HG03135 (cell line): ENCODE data around the gene NEB.
A peak's percentile ranks its signal among the peaks of the same experiment; 100 is the strongest.
"Not testable (repeated sequence)": the region's sequence is repeated elsewhere in the genome, so short reads cannot be mapped to it uniquely, and the experiment has no call there.

Experiments
- ATAC-seq: cut with Tn5 transposase; IDR thresholded peaks from one replicate; pipeline ENCODE4 v1.9.1; 2021; ENCODE audit warnings: mild to moderate bottlenecking, moderate library complexity; ENCODE audit not compliant: unreplicated experiment

Gene NEB

DNA sequence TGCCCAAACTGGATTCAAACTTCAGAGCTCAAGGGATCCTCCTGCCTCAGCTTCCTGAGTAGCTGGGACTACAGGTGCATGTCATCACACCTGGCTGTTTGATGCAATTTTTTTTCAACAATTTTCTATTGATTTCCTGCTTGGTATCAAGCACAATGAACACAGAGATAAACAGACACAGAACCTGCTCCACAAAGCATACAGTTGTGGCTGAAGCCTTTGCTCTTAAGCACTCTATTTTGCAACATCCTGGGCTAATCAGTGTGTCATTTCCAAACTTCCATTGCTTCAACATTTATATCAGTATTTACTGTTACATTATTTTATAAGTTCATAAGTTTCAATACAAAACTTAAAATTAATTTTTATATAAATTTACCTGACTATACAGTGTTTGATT lies 79.4 kb downstream of the NEB start:
- ATAC-seq, result no peak

DNA sequence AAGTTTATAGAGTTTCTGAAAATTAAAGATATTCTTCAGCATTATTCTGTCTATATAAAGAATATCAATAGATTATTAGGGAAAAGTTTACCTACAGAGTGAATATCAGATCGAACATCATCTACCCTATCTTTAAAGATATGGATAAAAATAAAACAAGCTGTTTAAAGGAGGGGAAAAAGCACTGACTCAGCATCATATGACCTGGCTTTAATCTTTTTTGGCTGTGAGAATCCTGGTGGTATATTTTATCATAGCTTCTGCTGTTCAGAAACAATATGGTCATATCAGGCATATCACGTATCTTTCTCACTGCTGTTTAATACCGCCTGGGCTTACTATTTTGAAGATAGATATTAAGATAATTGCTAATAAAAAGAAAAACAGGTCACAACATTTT lies 80.2 kb downstream of the NEB start:
- no peak for ATAC-seq

DNA sequence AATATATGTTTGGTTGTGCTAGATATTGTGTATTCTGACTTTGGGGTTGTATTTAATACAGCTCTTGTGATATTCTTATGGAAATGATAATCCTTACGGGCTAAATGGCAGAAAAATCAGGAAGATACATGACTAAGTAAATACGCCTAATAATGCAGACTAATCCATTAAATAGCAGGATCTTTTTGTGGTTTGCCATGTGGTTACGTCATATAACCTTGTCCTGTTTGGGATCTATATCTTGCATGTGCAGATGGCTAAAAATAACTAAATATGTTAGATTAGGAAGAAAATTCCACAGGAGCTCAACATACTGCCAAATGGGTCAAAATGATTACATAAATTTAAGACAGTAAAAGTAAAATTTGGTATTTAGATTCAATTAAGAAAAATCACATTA lies 83.0 kb downstream of the NEB start:
- no peak for ATAC-seq

DNA sequence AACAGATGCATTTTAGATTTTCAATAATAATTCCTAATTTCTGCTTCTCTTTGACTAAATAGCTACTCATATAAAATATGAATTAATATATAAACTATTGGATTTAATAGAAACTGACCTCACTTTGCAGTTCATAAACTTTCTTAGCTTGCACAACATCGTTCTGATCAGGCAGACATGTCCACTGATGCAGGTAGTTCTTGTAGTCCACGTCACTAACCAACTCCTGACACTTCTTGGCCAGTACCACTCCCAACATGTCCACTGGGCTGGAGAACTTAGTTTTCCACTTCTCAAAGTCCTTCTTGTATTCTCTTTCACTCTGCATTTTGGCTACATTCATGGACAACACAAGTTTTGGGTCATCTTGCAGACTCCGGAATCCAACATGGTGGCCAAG lies 83.8 kb downstream of the NEB start:
- no peak for ATAC-seq

GRCh38 chr2:151649966-151650365 lies 84.3 kb downstream of the NEB start:
- no peak for ATAC-seq

DNA sequence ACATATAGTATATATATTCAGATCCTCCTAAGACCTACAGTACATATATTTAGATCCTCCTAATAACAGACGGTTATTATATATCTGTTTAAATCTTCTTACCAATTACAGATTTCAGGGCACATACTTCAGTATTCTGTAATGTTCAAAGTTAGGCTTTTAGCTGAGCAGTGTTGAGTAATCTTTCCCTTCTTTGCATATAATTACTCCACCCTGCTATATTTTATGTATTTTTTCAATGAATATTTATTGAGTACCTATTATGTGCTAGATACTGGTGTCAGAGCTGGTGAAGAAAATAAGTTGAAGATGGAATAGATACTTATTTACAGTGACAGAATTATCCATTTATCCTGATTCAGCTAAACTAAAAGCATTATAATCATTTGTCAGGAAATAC lies 84.9 kb downstream of the NEB start:
- no peak for ATAC-seq

- not testable (repeated sequence) for ATAC-seq
These were observed 87.8 kb downstream of the NEB start for GRCh38 chr2:151646512-151646911.

- no peak for ATAC-seq
These were observed 89.7 kb downstream of the NEB start for GRCh38 chr2:151644580-151644979.

- ATAC-seq, result not testable (repeated sequence)
These were observed 92.4 kb downstream of the NEB start for GRCh38 chr2:151641895-151642294.

DNA sequence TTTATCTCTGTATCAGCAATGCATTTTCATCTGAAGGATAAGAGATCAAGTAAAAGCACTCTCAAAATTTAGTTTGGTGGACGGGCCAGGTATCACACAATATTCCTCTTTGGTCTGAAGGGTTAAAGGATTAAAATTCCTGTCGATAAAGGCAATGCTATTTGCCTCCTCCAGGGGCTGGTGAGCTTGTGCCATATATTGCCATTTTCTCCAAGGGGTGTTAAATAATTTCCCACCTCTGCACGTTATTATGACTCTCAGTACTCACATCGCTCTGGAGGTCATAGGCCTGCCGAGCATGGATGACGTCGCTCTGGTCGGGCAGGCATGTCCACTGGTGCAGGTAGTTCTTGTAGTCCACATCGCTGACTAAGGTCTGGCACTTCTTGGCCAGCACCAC lies 94.2 kb downstream of the NEB start:
- ATAC-seq, result no peak

DNA sequence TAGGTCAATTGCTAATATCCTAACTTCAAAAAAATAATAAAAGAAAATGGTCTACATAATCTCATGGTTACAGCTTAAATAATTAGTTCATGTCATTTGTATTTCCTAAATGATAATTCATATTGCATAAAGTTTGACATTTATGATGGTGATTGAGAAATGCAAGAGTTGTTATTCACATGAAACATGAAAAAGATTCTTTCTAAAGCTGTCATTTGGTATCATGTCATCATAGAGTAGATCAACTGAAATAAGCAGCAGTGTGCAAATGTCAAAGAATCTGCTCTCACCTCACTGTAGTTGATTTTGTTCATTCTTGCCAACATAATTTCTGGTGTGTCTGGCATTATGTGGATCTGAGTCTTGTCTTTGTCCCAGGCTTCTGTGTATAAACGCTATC lies 95.3 kb downstream of the NEB start:
- no peak for ATAC-seq

DNA sequence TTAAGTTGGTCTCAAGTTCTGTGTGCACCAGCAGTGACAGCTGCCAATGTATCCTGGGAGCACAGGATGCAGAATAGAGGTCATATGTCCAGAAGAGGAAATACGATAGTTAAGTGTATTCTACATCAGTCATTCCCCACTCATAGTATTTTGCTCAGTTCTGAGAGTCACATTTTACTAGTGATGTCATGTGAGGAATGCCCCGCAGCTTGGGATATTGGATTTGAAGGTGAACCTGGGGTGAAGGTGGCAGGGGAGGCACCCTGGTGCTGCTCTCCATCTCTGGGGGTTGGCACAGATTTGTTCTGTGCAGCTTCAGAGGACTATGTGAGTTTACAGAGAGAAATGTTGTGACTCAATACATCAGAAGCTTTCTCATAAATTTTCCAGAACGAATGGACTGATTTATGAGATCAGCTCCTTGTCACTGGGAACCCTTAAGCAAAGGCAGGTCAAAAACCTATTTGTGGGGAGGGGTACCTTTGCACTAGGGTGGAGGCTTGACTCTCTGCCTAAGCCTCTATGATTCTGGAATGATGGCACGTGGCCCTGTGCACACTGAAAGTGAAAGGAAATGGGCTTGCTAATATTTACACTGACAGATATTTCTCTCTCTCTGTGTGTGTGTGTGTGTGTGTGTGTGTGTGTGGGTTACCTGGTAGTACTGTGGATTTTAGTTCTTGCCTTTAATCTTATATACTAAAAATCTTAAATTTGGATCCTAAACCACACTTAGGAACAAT lies 95.9 kb downstream of the NEB start:
- ATAC-seq, result peak; percentile 86

DNA sequence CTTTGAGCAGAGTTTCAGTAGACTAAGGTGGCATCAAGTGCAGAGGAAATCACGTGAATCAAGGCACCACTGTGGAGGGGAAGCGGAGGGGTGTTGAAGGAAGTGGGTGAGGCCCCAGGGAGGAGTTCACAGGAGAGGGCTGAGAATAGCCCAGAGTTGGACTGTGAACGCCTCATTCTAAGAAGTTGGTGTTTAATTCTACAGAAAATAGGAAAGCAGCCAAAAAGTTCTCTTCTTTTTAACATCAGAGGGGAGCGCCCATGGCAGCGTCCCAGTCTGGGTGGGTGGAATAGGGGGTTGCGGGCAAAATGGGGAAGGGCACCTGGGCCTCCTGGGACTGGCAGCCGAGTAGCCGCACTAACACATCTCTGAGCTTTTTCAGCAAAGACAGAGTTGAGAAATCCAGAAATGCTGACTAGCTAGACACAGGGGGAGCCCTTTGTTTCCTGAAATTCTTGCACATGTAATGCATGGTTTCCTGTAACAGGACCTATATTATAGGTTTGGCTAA lies 97.0 kb downstream of the NEB start:
- peak; percentile 65 for ATAC-seq

DNA sequence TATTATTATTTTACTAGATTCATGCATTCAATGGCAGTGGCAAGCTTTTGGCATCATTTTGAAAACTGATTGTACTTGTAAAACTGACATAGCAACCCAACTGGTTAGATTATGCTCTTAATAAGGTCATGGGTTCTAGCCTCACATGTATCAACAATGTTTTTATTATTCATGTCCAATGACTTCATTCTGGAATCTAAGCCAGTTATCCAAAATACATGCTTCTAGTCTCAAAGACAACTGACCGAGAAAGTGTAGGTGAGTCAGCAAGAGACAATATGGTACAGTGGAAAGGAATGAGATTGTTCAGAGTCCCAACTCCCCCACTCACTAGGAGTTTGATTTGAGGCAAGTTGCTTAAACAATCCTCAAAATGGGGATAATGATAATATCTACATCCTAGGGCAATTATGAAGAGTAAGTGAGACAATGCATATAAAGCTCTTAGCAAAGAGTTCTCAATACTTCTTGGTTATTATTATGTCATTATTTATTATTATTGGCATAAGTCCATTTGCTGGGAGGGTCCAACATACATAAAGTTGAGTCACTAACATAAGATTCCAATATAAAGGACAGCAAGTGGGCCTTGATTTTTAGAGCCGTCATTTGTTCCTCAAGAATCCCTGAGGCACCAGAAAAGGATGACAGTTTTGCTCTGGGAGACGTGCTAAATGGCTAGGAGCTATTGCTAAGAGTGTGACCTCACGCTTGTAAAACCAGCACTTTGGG lies 99.4 kb downstream of the NEB start:
- no peak for ATAC-seq

DNA sequence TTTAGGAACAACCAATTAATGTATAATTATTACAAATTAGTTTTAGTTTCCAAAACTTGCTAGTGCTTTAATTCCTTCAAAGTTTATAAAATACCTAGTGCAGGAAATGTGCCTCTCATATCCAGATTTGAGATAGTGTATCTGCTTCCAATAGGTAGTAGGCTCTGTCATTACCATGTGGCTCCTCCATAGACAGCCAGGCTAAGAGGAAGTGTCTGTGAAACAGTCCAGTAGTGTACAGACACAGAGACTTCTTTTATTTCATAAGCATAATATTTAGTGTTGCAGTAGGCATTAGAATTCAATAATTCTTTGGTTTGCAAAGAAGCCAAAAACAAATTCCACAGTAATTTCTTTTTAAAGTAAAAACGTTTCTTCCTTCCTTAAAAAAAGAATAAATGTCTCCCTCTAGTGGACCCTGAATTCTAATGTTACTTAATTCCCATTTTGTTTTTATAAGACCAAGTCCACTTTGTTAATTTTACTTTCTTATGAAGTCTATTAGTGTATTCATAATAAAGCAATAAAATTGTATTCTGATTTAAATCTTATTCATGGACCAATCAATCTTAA lies 101.2 kb downstream of the NEB start:
- no peak for ATAC-seq

- no peak for ATAC-seq
These were observed 103.9 kb downstream of the NEB start for GRCh38 chr2:151630372-151630771.

- ATAC-seq, result no peak
These were observed 106.9 kb downstream of the NEB start for GRCh38 chr2:151627353-151627752.

DNA sequence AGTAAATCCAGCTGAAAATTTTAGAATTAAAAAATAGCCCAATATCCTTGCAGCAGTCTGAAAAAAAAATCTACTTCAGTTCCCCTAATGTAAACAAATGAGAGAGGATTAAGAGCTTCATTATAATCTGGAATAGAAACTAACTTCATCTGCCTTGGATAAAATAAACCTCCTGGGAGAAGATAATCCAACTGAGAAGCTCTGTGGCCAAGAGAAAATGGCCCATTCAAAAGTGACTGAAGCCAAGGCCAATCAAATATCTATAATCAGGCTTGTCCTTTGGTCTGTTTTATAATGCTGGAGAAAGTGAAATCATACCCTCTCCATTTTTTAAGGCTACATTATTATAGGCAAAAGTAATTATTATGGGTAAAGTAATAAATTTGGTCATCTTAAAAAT lies 110.0 kb downstream of the NEB start:
- ATAC-seq, result no peak

DNA sequence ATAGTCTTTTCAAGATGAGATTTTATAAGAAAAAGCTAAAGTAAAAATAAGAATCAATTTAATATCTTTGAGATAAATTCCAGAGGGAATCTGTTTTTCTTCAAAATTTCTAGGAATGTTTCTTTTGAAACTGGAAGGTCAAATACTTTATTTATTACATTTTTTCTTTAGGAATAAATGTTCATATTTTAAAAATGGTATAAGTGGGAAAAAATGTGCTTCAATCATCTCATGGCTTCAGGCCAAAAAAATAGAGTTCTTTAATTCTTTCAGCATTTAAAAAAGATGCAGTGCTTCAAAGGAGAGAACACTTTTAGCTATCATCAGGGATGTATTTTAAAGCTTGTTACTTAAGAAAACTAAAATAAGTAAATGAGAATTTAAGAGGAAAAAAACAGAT lies 110.6 kb downstream of the NEB start:
- no peak for ATAC-seq

GRCh38 chr2:151620761-151621160 lies 113.5 kb downstream of the NEB start:
- no peak for ATAC-seq

DNA sequence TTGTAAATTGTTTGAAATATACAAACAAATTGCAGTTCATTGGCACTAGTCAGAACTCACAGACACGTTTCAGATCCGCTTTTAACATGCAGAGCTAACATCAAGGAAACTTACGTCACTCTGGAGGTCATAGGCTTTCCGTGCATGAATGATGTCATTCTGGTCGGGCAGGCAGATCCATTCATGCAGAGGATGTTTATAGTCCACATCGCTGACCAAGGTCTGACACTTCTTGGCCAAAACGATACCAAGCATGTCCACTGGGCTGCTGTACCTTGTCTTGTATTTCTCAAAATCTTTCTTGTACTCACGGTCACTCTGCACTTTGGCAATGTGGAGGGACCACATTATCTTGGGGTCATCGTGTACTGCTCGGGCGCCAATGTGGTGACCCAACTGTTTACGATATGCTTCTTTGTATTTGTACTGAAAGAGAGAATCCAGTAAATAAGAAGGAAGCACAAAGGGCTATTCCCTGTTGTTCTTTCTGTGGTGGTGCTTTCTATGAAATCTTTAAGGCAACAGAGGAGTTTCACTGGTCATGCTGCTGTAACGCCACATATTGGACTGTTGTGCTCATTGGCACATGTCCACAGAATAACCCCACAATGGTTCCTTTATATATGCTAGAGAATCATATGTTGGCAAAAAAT lies 114.8 kb downstream of the NEB start:
- no peak for ATAC-seq
